GM18858 (cell line): Measurements from ENCODE around the gene HIPK2.

Source experiments
- ATAC-seq: cut with Tn5 transposase; IDR thresholded peaks from one replicate; pipeline ENCODE4 v1.9.1; 2021; ENCODE audit not compliant: unreplicated experiment

Gene HIPK2

GRCh38 chr7:139737221-139738100, 40.3 kb downstream of the HIPK2 start:
- no peak for ATAC-seq

- ATAC-seq, result no peak
Observed at GRCh38 chr7:139735912-139736595, 41.7 kb downstream of the HIPK2 start.

GRCh38 chr7:139735466-139735865, 42.3 kb downstream of the HIPK2 start:
- no peak for ATAC-seq

- no peak for ATAC-seq
Observed at GRCh38 chr7:139734395-139734794, 43.4 kb downstream of the HIPK2 start.

- ATAC-seq, result no peak
Observed at GRCh38 chr7:139733751-139734150, 44.0 kb downstream of the HIPK2 start.

- ATAC-seq, result no peak
Observed at GRCh38 chr7:139732471-139733167, 45.2 kb downstream of the HIPK2 start.

GRCh38 chr7:139731802-139732470, 45.9 kb downstream of the HIPK2 start:
- no peak for ATAC-seq

GRCh38 chr7:139730746-139731612, 46.8 kb downstream of the HIPK2 start:
- ATAC-seq, result peak; percentile 76

- no peak for ATAC-seq
Observed at GRCh38 chr7:139728203-139728602, 49.6 kb downstream of the HIPK2 start.

- ATAC-seq, result no peak
Observed at GRCh38 chr7:139727151-139727705, 50.6 kb downstream of the HIPK2 start.

GRCh38 chr7:139726485-139726869, 51.3 kb downstream of the HIPK2 start:
- no peak for ATAC-seq

- no peak for ATAC-seq
Observed at GRCh38 chr7:139725858-139726484, 51.8 kb downstream of the HIPK2 start.

- peak; percentile 81 for ATAC-seq
Observed at GRCh38 chr7:139725077-139725476, 52.7 kb downstream of the HIPK2 start.

- no peak for ATAC-seq
Observed at GRCh38 chr7:139722604-139723003, 55.2 kb downstream of the HIPK2 start.

- ATAC-seq, result no peak
Observed at GRCh38 chr7:139721821-139722220, 56.0 kb downstream of the HIPK2 start.

GRCh38 chr7:139721417-139721816, 56.4 kb downstream of the HIPK2 start:
- ATAC-seq, result no peak

- no peak for ATAC-seq
Observed at GRCh38 chr7:139720705-139721231, 57.0 kb downstream of the HIPK2 start.

- no peak for ATAC-seq
Observed at GRCh38 chr7:139720186-139720585, 57.6 kb downstream of the HIPK2 start.

GRCh38 chr7:139718859-139719258, 58.9 kb downstream of the HIPK2 start:
- no peak for ATAC-seq
